Ectodermal cell (in vitro differentiated cells): Measurements from ENCODE around the gene MTOR.

Experiments used
- H3K27ac ChIP-seq: 2 replicates; pipeline ENCODE4 v1.7.0; 2013; ENCODE audit warnings: mild to moderate bottlenecking, low read depth, low read length; ENCODE audit not compliant: insufficient read depth, poor library complexity, severe bottlenecking
- H3K27me3 ChIP-seq: 2 replicates; pipeline ENCODE4 v1.7.0; 2013; ENCODE audit warnings: mild to moderate bottlenecking, low read length; ENCODE audit not compliant: insufficient read depth, control insufficient read depth, poor library complexity, severe bottlenecking
- H3K36me3 ChIP-seq: one replicate; pipeline ENCODE4 v1.7.0; 2013; ENCODE audit warnings: low read length; ENCODE audit not compliant: control insufficient read depth, insufficient read depth
- H3K4me1 ChIP-seq: one replicate; pipeline ENCODE4 v1.7.0; 2013; ENCODE audit warnings: low read length; ENCODE audit not compliant: control insufficient read depth, insufficient read depth
- H3K4me3 ChIP-seq: 2 replicates; pipeline ENCODE4 v1.7.0; 2013; ENCODE audit warnings: low read depth, low read length, control low read depth; ENCODE audit not compliant: insufficient read depth
- H3K9me3 ChIP-seq: 2 replicates; pipeline ENCODE4 v1.7.0; 2013; ENCODE audit warnings: mild to moderate bottlenecking, low read length, moderate library complexity; ENCODE audit not compliant: control insufficient read depth
- WGBS, 2 experiments: methylation state at CpG; one replicate each; pipeline ENCODE4 v1.1.7; 2013; ENCODE audit warnings: missing lambda C conversion rate in 2 of 2; 5-methylcytosine and 5-hydroxymethylcytosine counted together

Gene MTOR

GRCh38 chr1:11216074-11216473, 46.3 kb downstream of the MTOR start:
- H3K4me3 ChIP-seq, result no peak overlapping the region
- no peaks in the 10 kb centered on the region for H3K4me1 ChIP-seq
- H3K27ac ChIP-seq, result no peak overlapping the region
- no peaks in the 10 kb centered on the region for H3K9me3 ChIP-seq
- peaks cover 42% of the 10 kb centered on the region for H3K36me3 ChIP-seq
- WGBS, 2 experiments, result 94 to 97% methylated on average over 1 of the region's 1 CpG
- H3K27me3 ChIP-seq, result no peaks in the 10 kb centered on the region

DNA sequence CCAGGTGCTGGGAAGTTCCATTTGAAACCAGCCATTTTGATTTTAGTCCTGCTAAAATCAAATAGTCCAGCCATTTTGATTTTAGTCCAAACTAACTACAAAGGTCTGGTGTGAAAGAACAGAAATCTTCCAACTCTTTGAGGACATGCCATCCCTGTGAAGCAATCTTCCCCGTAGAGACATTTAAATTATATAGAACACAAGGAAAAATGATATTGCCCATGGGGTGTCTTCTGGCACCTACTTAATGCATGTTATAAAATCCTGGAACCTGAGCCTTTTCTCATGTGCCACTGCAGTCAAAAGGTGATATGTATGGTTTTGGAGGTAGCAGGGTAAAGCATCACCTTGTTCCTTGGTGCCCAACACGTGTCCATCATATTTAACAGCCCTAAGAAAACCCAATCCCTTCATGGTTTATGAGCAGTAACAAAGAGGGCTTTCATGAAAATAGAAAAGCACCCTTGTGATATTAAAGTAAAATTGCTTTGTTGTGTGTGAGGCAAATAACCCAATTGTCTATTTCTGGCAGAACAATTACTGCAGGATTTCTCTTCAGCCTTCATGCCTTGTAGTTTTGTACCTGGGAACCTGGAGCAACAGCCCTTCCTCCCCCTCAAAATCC, 46.9 kb downstream of the MTOR start:
- H3K27ac ChIP-seq, result no peak overlapping the region
- peaks cover 48% of the 10 kb centered on the region for H3K36me3 ChIP-seq
- H3K4me1 ChIP-seq, result no peaks in the 10 kb centered on the region
- 91 to 100% methylated on average over 1 to 2 of the region's 2 CpGs for WGBS, 2 experiments
- H3K27me3 ChIP-seq, result no peaks in the 10 kb centered on the region
- H3K4me3 ChIP-seq, result no peak overlapping the region
- no peaks in the 10 kb centered on the region for H3K9me3 ChIP-seq

DNA sequence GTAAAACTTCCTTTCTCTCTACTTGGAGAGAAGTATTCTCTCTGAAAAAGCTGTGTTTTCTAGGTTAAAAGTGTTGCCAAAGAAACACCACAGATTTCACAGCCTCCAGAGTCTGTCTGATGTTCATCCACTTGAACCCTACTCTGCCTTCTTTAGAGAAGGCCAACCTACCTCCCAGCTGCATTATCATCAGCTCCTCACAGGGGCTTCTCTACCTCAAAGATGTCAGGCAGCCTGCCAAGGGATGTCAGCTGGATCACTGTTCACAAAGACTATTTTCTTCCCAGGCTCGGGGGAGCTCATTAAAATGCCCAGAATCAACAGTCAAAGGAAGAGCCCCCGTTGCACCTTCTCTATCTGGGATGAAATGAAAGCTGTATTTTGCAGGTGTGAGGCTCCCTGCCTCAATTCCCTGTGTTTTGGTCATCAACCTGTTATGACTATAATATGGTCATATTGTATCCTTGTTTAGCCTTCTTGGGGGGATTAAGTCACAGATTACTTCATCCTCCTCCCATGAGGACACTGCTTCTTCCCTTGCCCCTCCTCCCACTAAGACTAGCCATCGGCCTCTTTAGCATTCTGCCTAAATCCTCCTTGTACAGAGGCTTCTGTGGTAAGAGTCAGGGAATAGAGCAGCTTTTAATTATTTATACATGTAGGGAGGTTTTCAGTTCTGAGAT, 47.5 kb downstream of the MTOR start:
- H3K4me1 ChIP-seq, result no peaks in the 10 kb centered on the region
- H3K27me3 ChIP-seq, result no peaks in the 10 kb centered on the region
- WGBS, 2 experiments, result 88 to 93% methylated on average over 2 to 3 of the region's 3 CpGs
- no peak overlapping the region for H3K4me3 ChIP-seq
- no peaks in the 10 kb centered on the region for H3K9me3 ChIP-seq
- no peak overlapping the region for H3K27ac ChIP-seq
- peaks cover 52% of the 10 kb centered on the region for H3K36me3 ChIP-seq

DNA sequence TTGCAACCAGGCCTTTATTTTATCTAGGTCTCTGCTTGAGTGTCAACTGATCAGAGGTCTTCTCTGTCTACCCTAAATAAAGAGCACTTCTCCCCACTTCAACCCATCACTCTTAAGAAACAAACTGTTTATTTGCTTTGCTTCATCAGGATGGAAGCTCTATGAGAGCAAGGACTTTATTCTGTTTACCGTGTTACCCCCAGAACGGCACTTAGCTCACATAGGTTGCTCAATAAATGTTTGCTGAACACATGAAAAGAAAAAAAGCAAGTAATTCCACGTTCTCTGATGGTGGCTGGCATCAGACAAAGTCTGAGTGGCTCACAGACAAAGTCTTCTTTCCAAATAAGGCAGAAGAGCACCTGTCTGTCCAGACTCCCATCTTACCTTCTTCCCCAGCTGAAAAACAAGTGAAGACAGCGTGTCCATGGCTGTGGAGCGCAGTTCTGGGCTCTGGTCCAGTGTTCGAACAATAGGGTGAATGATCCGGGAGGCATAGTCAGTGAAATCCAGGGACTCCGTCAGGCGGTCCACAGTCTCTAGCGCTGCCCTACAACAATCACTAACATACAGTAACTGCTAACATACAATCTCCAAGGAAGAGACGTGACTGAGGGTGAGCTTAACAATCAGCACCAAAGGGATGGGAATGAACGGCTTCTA, 50.3 kb downstream of the MTOR start:
- no peaks in the 10 kb centered on the region for H3K27me3 ChIP-seq
- no peak overlapping the region for H3K27ac ChIP-seq
- no peaks in the 10 kb centered on the region for H3K4me1 ChIP-seq
- WGBS, 2 experiments, result 95% methylated on average over 12 of the region's 12 CpGs
- peaks cover 67% of the 10 kb centered on the region for H3K36me3 ChIP-seq
- no peak overlapping the region for H3K4me3 ChIP-seq
- H3K9me3 ChIP-seq, result no peaks in the 10 kb centered on the region

GRCh38 chr1:11211461-11211860, 50.9 kb downstream of the MTOR start:
- Histone ChIP-seq H3K4me3 (no peak overlapping the region), H3K27me3 (no peaks in the 10 kb centered on the region), H3K27ac (no peak overlapping the region), H3K9me3 (no peaks in the 10 kb centered on the region), H3K4me1 (no peaks in the 10 kb centered on the region), H3K36me3 (peaks cover 67% of the 10 kb centered on the region)
- WGBS, 2 experiments, result 95 to 96% methylated on average over 4 of the region's 4 CpGs

GRCh38 chr1:11207898-11208611, 54.3 kb downstream of the MTOR start:
- no peak overlapping the region for H3K4me3 ChIP-seq
- H3K27ac ChIP-seq, result no peak overlapping the region
- 94 to 95% methylated on average over 6 of the region's 6 CpGs for WGBS, 2 experiments
- H3K36me3 ChIP-seq, result peaks cover 58% of the 10 kb centered on the region
- no peaks in the 10 kb centered on the region for H3K4me1 ChIP-seq
- no peaks in the 10 kb centered on the region for H3K27me3 ChIP-seq
- no peaks in the 10 kb centered on the region for H3K9me3 ChIP-seq

DNA sequence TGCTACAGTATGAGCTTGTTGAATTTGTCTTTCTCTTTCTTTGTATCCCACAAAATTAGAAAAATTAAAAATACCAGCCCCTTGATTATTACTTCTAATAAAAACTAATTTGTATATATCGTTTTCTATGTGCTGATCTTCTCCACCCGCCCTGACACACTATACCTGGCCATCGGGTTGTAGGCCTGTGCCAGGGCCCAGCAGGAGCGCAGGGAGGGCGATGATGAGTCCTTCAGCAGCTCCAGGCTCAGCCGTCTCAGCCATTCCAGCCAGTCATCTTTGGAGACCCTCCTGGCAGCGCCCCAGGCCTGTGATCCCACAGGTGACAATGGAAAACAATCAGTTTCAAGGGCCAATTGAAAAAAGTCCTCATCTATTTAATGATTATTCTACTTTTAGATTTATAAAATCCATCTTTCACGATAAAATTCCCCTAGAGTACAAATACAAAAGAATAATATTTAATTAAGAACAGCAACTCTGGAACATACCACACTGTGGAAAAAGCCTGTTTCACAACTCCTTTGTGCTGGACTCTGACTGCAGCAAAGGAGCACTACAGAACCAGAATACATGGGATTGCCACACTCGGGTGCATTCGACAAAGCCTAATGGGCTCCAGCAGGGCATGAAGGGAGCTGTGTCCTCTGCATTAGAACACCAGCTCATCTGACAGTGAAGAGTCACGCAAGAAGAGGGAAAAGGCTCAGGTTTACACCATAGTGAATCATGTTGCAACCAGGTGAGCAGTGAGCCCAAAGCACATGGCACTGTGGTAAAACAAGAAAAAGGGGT, 57.8 kb downstream of the MTOR start:
- peaks cover 4% of the 10 kb centered on the region for H3K4me1 ChIP-seq
- peaks cover 28% of the 10 kb centered on the region for H3K36me3 ChIP-seq
- H3K27me3 ChIP-seq, result no peaks in the 10 kb centered on the region
- H3K9me3 ChIP-seq, result no peaks in the 10 kb centered on the region
- no peak overlapping the region for H3K27ac ChIP-seq
- H3K4me3 ChIP-seq, result no peak overlapping the region
- WGBS, 2 experiments, result 96% methylated on average over 11 of the region's 11 CpGs

DNA sequence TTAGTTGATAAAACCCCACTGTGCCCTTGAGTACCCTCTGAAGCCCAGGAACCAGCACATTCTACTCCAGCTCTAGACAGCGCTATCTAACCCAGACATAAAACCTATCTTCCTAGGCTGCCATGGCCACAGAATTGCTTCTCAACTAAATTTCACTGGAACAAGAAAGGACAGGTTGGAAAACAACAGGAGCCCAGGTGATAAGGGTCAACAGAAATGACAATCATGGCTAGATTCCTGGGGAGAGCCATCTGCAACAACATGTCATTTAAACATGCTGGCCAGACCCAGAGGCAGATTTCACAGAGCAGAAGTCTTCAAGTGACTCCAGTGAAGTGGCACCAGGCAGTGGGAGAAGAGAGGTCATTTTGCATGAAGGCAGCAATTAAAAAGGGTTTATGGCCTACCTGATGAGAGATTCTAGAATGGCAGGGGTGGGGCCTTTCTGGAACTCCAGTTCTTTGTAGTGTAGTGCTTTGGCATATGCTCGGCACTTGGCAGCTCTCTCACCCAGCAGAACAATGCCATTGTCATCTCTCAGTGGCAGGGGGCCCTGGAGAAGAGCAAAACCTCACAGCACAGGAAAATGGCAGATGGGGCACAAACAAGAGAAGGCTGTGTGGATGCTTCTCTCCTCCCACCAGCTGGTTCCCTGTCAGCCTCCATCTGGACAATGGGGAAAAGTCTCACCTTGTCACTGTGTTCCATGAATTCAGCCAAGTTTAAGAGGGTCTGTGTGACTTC, 63.3 kb downstream of the MTOR start:
- Histone ChIP-seq H3K4me1 (peaks cover 15% of the 10 kb centered on the region), H3K36me3 (peaks cover 30% of the 10 kb centered on the region), H3K9me3 (no peaks in the 10 kb centered on the region), H3K27ac (peak overlapping the region; percentile 3), H3K27me3 (no peaks in the 10 kb centered on the region), H3K4me3 (no peak overlapping the region)
- WGBS, 2 experiments, result 75 to 86% methylated on average over 2 of the region's 2 CpGs

DNA sequence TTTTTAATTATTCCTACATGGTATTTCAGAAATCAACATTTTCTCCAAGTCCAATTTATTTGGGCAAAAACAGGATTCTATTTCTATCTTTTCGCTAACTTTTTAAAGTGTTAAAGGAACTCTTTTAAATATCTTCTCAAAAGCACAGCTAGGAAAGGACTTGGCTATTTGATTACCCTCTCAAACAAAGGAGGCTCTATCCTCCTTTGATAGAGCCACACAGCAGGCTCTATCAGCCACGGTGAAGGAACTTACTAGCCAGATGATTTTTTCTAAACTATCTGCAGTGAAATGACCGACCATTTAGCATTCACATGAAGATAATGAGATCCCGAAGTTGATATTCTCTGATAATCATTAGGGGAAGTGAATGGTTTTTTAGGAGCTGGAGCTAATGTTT, 64.1 kb downstream of the MTOR start:
- H3K27ac ChIP-seq, result peak overlapping the region; percentile 26
- H3K36me3 ChIP-seq, result peaks cover 24% of the 10 kb centered on the region
- peaks cover 15% of the 10 kb centered on the region for H3K4me1 ChIP-seq
- no peaks in the 10 kb centered on the region for H3K27me3 ChIP-seq
- WGBS, 2 experiments, result 70 to 75% methylated on average over 4 of the region's 4 CpGs
- no peak overlapping the region for H3K4me3 ChIP-seq
- H3K9me3 ChIP-seq, result no peaks in the 10 kb centered on the region
